Right cardiac atrium (tissue), 5 donors: Measurements from ENCODE around the gene KCNH6. TPM values are rescaled to one million over a fixed set of nuclear protein-coding genes. Genes with fewer than 3 reads are reported as not detected.
A peak's percentile ranks its signal among the peaks of the same experiment; 100 is the strongest.

Experiments
- ATAC-seq, 2 donors: fragments of 200-7000 bp; cut with Tn5 transposase; one replicate each; pipeline versions ENCODE4 v1.8.0 to v1.9.1; 2020; ENCODE audit warnings: moderate library complexity in 2 of 2, mild to moderate bottlenecking in 1 of 2
- DNase-seq, 3 donors: peaks; one replicate each; pipeline ENCODE4 v3.0.0-alpha.2; 2020
- H3K27ac ChIP-seq: one replicate; pipeline ENCODE4 v1.5.1; 2013; ENCODE audit warnings: mild to moderate bottlenecking, low read length, control low read depth, moderate library complexity
- H3K27me3 ChIP-seq: one replicate; pipeline ENCODE4 v1.6.1; 2013; ENCODE audit not compliant: control insufficient read depth, insufficient read depth
- H3K4me1 ChIP-seq: one replicate; pipeline ENCODE4 v1.6.1; 2013; ENCODE audit warnings: low read length; ENCODE audit not compliant: control insufficient read depth, insufficient read depth
- H3K4me3 ChIP-seq: one replicate; pipeline ENCODE4 v1.5.1; 2013; ENCODE audit warnings: low read length, control low read depth
- H3K9me3 ChIP-seq: one replicate; pipeline ENCODE4 v1.6.1; 2013; ENCODE audit warnings: low read length; ENCODE audit not compliant: control insufficient read depth
- WGBS: extraction: QIAGEN DNeasy Blood & Tissue Kit; methylation state at CpG from one replicate; pipeline ENCODE4 v1.1.7; 2013; 5-methylcytosine and 5-hydroxymethylcytosine counted together
- intact Hi-C, 4 donors: fragments of 100-400 bp; cut with DNase I; formaldehyde crosslinking; loops; one replicate each; pipeline versions ENCODE4 v1.11.0 to v1.14.0; 2022 to 2023
- polyA plus RNA-seq: library from polyadenylated mRNA; stranded (reverse); fragments of 200-250 nt; gene quantifications from one replicate; pipeline ENCODE4 v1.2.3, GENCODE V29; 2013
- total RNA-seq, 4 donors: library from RNA; stranded (reverse); fragmentation: NEBNext Ultra II Directional; extraction: Animal tissue kit (Norgen Biotek cat#: 25700); gene quantifications; one replicate each; pipeline ENCODE4 v1.2.1, GENCODE V29; 2021
- donor health status: healthy with polysubstance abuse.
- donor health status: DM: no; HTN: yes; CAD: no.
- donor health status: DM: no; HTN: no; CAD: no.
- donor health status: DM: no; HTN: yes; CAD: no; lungs with severe emphysema.
- donor health status: DM: yes; HTN: yes; CAD: no.

The KCNH6 gene
- total and polyA plus RNA-seq, 5 donors = not detected

GRCh38 chr17:63478814-63479494 is 44.2 kb upstream of the KCNH6 start:
- intact Hi-C loops = loop anchor here (2.0 to 10.0 kb wide), 5 partner anchors 37 to 54 kb away; no protein-coding TSS in a partner anchor
- ATAC-seq (peak; percentile 82 to 85), DNase-seq (peak; percentile 85 to 92 (median 90))
- Histone ChIP-seq H3K9me3 (no peaks in the 10 kb centered on the region), H3K4me3 (no peak overlapping the region), H3K27ac (no peak overlapping the region), H3K4me1 (peaks cover 13% of the 10 kb centered on the region), H3K27me3 (no peaks in the 10 kb centered on the region)
- WGBS = 49% methylated on average over 16 of the region's 16 CpGs

- WGBS = 86% methylated on average over 17 of the region's 17 CpGs
- H3K27ac ChIP-seq = no peak overlapping the region
Measured at GRCh38 chr17:63479495-63480184, 43.5 kb upstream of the KCNH6 start.

GRCh38 chr17:63480192-63480784 is 42.9 kb upstream of the KCNH6 start:
- H3K9me3 ChIP-seq = no peaks in the 10 kb centered on the region
- 90% methylated on average over 21 of the region's 21 CpGs for WGBS
- H3K27me3 ChIP-seq = no peaks in the 10 kb centered on the region
- H3K4me1 ChIP-seq = peaks cover 13% of the 10 kb centered on the region
- no peak overlapping the region for H3K4me3 ChIP-seq
- intact Hi-C loops = no loop called here
- ATAC-seq = no peak
- DNase-seq = peak in 1 of 3 donors; percentile 54
- no peak overlapping the region for H3K27ac ChIP-seq

More at GRCh38 chr17:63479495-63480184, 43.5 kb upstream of the KCNH6 start:
- intact Hi-C loops = loop anchor here (2.0 to 10.0 kb wide), 5 partner anchors 37 to 55 kb away; no protein-coding TSS in a partner anchor
- Histone ChIP-seq H3K27me3 (no peaks in the 10 kb centered on the region), H3K4me3 (no peak overlapping the region), H3K9me3 (no peaks in the 10 kb centered on the region), H3K4me1 (peaks cover 13% of the 10 kb centered on the region)
- ATAC-seq (no peak), DNase-seq (peak in 1 of 3 donors; percentile 38)

- no peak overlapping the region for H3K4me3 ChIP-seq
- no peak overlapping the region for H3K27ac ChIP-seq
- intact Hi-C loops = no loop called here
- no peaks in the 10 kb centered on the region for H3K27me3 ChIP-seq
- DNase-seq (peak in 1 of 3 donors; percentile 43), ATAC-seq (no peak)
- H3K4me1 ChIP-seq = peaks cover 8% of the 10 kb centered on the region
- no peaks in the 10 kb centered on the region for H3K9me3 ChIP-seq
- WGBS = 63% methylated on average over 11 of the region's 11 CpGs
Measured at GRCh38 chr17:63480826-63481487, 42.2 kb upstream of the KCNH6 start.

- Histone ChIP-seq H3K27ac (no peak overlapping the region), H3K9me3 (no peaks in the 10 kb centered on the region), H3K27me3 (no peaks in the 10 kb centered on the region), H3K4me3 (no peak overlapping the region), H3K4me1 (peaks cover 8% of the 10 kb centered on the region)
- peak in 1 of 3 donors; percentile 25 for DNase-seq
- ATAC-seq = no peak
- intact Hi-C loops = no loop called here
- 89% methylated on average over 16 of the region's 16 CpGs for WGBS
Measured at GRCh38 chr17:63481488-63481870, 41.7 kb upstream of the KCNH6 start.

GRCh38 chr17:63482509-63482908 is 40.6 kb upstream of the KCNH6 start:
- H3K27me3 ChIP-seq = no peaks in the 10 kb centered on the region
- H3K4me3 ChIP-seq = no peak overlapping the region
- H3K9me3 ChIP-seq = no peaks in the 10 kb centered on the region
- intact Hi-C loops = no loop called here
- DNase-seq (peak in 1 of 3 donors; percentile 13), ATAC-seq (no peak)
- peaks cover 7% of the 10 kb centered on the region for H3K4me1 ChIP-seq
- 91% methylated on average over 16 of the region's 16 CpGs for WGBS
- no peak overlapping the region for H3K27ac ChIP-seq

GRCh38 chr17:63483038-63483437 is 40.1 kb upstream of the KCNH6 start:
- ATAC-seq = no peak
- peak in 1 of 3 donors; percentile 0 for DNase-seq
- no peaks in the 10 kb centered on the region for H3K9me3 ChIP-seq
- 76% methylated on average over 10 of the region's 10 CpGs for WGBS
- H3K4me3 ChIP-seq = no peak overlapping the region
- intact Hi-C loops = no loop called here
- H3K27ac ChIP-seq = no peak overlapping the region
- H3K4me1 ChIP-seq = peaks cover 3% of the 10 kb centered on the region
- H3K27me3 ChIP-seq = no peaks in the 10 kb centered on the region

GRCh38 chr17:63483655-63484575 is 39.2 kb upstream of the KCNH6 start:
- intact Hi-C loops = no loop called here
- no peak overlapping the region for H3K4me3 ChIP-seq
- 96% methylated on average over 16 of the region's 16 CpGs for WGBS
- H3K27ac ChIP-seq = no peak overlapping the region
- no peaks in the 10 kb centered on the region for H3K27me3 ChIP-seq
- ATAC-seq (no peak), DNase-seq (peak in 1 of 3 donors; percentile 35)
- H3K9me3 ChIP-seq = no peaks in the 10 kb centered on the region
- H3K4me1 ChIP-seq = no peaks in the 10 kb centered on the region

- no peaks in the 10 kb centered on the region for H3K9me3 ChIP-seq
- DNase-seq (peak in 1 of 3 donors; percentile 26), ATAC-seq (no peak)
- no peak overlapping the region for H3K4me3 ChIP-seq
- 78% methylated on average over 12 of the region's 12 CpGs for WGBS
- no peaks in the 10 kb centered on the region for H3K27me3 ChIP-seq
- intact Hi-C loops = no loop called here
- no peaks in the 10 kb centered on the region for H3K4me1 ChIP-seq
- H3K27ac ChIP-seq = no peak overlapping the region
Measured at GRCh38 chr17:63486317-63487013, 36.7 kb upstream of the KCNH6 start.

GRCh38 chr17:63487014-63487339 is 36.2 kb upstream of the KCNH6 start:
- H3K4me3 ChIP-seq = no peak overlapping the region
- WGBS = 85% methylated on average over 11 of the region's 11 CpGs
- H3K4me1 ChIP-seq = no peaks in the 10 kb centered on the region
- no peaks in the 10 kb centered on the region for H3K9me3 ChIP-seq
- intact Hi-C loops = no loop called here
- ATAC-seq (no peak), DNase-seq (peak in 1 of 3 donors; percentile 35)
- H3K27ac ChIP-seq = no peak overlapping the region
- H3K27me3 ChIP-seq = no peaks in the 10 kb centered on the region
